GM18517 (cell line): Measurements from ENCODE around the gene C13orf42.

Experiments used
- ATAC-seq: cut with Tn5 transposase; IDR thresholded peaks from one replicate; pipeline ENCODE4 v1.9.1; 2021; ENCODE audit warnings: mild to moderate bottlenecking, moderate library complexity; ENCODE audit not compliant: unreplicated experiment

The C13orf42 gene

GRCh38 chr13:51067210-51067701 is 43.8 kb downstream of the C13orf42 start:
- ATAC-seq = no peak

GRCh38 chr13:51066091-51066831 is 44.8 kb downstream of the C13orf42 start:
- ATAC-seq = no peak

- ATAC-seq = no peak
These were observed 45.5 kb downstream of the C13orf42 start for GRCh38 chr13:51065372-51066090.

- no peak for ATAC-seq
These were observed 46.3 kb downstream of the C13orf42 start for GRCh38 chr13:51064753-51065152.

- ATAC-seq = no peak
These were observed 47.2 kb downstream of the C13orf42 start for GRCh38 chr13:51063909-51064308.

- ATAC-seq = no peak
These were observed 52.5 kb downstream of the C13orf42 start for GRCh38 chr13:51058461-51059167.

- ATAC-seq = no peak
These were observed 53.2 kb downstream of the C13orf42 start for GRCh38 chr13:51057906-51058305.

GRCh38 chr13:51057001-51057400 is 54.1 kb downstream of the C13orf42 start:
- ATAC-seq = no peak

GRCh38 chr13:51052581-51052980 is 58.5 kb downstream of the C13orf42 start:
- no peak for ATAC-seq

- no peak for ATAC-seq
These were observed 60.8 kb downstream of the C13orf42 start for GRCh38 chr13:51050021-51050830.

GRCh38 chr13:51048616-51049015 is 62.5 kb downstream of the C13orf42 start:
- ATAC-seq = no peak

GRCh38 chr13:51048166-51048461 is 63.0 kb downstream of the C13orf42 start:
- ATAC-seq = no peak

- ATAC-seq = no peak
These were observed 63.5 kb downstream of the C13orf42 start for GRCh38 chr13:51047434-51048165.

GRCh38 chr13:51045451-51045850 is 65.6 kb downstream of the C13orf42 start:
- no peak for ATAC-seq

GRCh38 chr13:51044023-51044665 is 66.9 kb downstream of the C13orf42 start:
- ATAC-seq = no peak

- no peak for ATAC-seq
These were observed 67.8 kb downstream of the C13orf42 start for GRCh38 chr13:51043310-51043709.

GRCh38 chr13:51041710-51042109 is 69.4 kb downstream of the C13orf42 start:
- ATAC-seq = no peak

- ATAC-seq = no peak
These were observed 69.9 kb downstream of the C13orf42 start for GRCh38 chr13:51041126-51041525.

GRCh38 chr13:51040431-51040830 is 70.6 kb downstream of the C13orf42 start:
- no peak for ATAC-seq

GRCh38 chr13:51036418-51036817 is 74.7 kb downstream of the C13orf42 start:
- no peak for ATAC-seq
